ENCODE measurements around the gene RFPL4A.
"Not testable (repeated sequence)": the region's sequence is repeated elsewhere in the genome, so short reads cannot be mapped to it uniquely, and the experiment has no call there.

GRCh38 chr19:55730378-55730777, 28.5 kb upstream of the RFPL4A start:
- TF ChIP-seq CTCF (IDR thresholded peaks at IDR 0.05; ENCODE audit: low read depth, low read length); POLR2A (IDR thresholded peaks at IDR 0.05; ENCODE audit: extremely low read depth, insufficient read length); MAX (IDR thresholded peaks at IDR 0.05; ENCODE audit: low read depth, low read length): not testable (repeated sequence)
